Caco-2 (cell line): ENCODE measurements around the gene GBP6. TPM values are rescaled to one million over a fixed set of nuclear protein-coding genes. Genes with fewer than 3 reads are reported as not detected.

Experiments used
- total RNA-seq: library from RNA; stranded (reverse); gene quantifications from 2 replicates; pipeline ENCODE4 v1.2.3, GENCODE V29; 2022

The GBP6 gene
- total RNA-seq, 1 experiment from 2014 or later, result not detected

Other genes with a start within 250 kb of the GBP6 start
- 0.23 TPM in 1 of 2 replicates, not detected in the other for gene GBP2, start 237.9 kb upstream of the GBP6 start, total RNA-seq
- gene GBP7, start 188.1 kb upstream of the GBP6 start, total RNA-seq, result not detected in 2 replicates
- not detected in 2 replicates for gene GBP4, start 165.1 kb upstream of the GBP6 start, total RNA-seq
- gene GBP5, start 91.2 kb upstream of the GBP6 start, total RNA-seq, result not detected in 2 replicates
- 8.4 and 10.8 TPM in 2 replicates for gene LRRC8B, start 160.8 kb downstream of the GBP6 start, total RNA-seq